Measurements from ENCODE around the gene HOXA13.

Gene HOXA13

DNA sequence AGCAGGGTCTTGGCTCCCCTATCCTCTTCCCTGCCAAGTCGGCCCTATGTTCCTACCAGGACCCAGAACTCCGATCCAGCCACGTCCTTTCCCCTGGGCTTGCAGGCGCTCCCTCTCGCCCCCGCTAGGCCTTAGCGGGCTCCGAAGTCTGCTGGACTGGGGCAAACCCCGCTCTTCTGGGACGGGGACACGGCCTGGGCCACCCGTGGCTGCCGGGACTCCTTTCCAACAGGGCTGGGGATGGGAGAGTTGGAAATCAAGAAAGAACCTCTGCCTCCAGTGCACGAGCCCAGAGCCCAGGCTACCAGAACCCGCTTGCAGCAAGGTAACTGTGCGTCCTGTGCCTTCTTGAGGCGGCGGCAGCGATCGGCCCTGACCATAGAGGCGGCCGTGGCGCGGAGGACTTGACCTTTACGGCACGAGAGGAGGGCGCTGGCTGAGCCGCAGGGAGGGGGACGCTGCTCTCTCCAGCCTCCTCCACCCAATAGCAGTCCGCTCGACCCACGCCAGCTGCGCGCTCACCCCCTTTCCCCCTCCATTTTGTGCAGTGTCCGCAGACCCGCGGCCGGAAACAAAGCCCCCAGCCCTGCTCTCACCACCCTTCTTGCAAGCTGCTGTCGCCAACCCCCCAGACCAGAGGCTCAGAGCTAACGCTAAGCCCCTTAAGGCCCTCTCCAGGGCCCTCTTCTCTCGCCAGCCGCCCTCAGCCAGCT is 7.9 kb downstream of the HOXA13 start:
- DNase-seq = no peak

DNA sequence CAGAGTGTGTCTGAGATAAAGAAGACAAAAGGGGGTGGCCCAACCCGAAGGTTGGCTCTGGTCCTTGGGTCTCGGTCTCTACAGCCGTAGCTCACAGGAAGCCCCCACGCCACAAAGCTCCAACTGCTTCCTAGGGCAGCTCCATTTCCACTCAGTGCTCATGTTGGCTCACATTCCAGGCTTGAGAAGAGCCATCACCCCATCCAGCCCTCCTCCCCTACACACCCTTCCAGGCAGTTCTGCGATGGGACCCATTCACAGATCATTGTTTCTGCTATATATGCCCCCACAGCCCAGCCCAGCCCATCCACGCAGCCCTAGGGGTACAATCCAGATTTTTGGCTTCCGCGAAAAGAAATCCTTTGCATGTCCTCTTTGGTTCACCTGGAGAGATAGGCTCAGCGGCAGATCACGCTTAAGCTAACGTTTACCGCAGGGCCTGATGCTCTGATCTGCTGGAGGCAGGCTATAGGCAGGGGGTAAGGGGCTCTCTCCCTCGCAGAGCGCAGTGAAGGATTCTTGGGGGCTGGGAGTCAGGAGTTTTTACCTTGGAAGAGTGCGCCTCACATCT is 8.6 kb downstream of the HOXA13 start:
- no peak for DNase-seq

GRCh38 chr7:27189997-27190748 is 9.7 kb downstream of the HOXA13 start:
- no peak for DNase-seq

DNA sequence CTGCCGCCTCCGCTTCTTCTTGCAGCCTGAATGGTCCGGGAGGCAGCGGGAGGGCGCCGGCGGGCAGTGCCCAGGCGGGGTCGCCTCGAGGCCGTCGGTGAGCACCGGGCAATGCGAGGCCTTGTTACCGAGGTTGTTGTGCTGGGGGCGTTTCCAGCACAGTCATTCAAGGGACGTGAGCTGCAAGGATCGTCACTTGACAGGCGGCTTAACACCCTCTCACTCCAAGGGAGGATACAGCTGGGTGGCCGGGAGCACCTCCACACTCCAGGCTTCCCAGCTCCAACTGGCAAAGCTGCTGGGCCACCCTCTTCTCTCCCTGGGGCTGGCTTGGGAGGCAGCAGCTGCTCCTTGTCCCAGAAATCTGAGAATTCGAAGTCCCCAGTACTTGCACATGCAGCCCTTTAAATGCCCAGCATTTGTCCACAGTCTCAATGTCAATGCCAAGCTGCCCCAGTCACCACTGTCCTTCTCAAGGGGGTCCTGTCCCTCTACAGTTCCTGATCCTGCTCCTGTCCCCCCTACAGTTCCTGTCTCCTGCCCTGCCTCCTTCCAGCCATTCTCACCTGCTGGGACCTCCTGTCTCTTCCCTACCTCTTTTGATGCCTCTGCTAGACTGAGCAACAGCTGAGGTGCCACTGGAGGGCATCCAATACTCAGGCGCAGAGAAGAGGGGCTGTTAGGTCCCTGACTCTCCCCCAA is 10.4 kb downstream of the HOXA13 start:
- no peak for DNase-seq

GRCh38 chr7:27188386-27189294 is 11.3 kb downstream of the HOXA13 start:
- DNase-seq = no peak

- no peak for DNase-seq
Observed at GRCh38 chr7:27187475-27188385, 12.2 kb downstream of the HOXA13 start.

DNA sequence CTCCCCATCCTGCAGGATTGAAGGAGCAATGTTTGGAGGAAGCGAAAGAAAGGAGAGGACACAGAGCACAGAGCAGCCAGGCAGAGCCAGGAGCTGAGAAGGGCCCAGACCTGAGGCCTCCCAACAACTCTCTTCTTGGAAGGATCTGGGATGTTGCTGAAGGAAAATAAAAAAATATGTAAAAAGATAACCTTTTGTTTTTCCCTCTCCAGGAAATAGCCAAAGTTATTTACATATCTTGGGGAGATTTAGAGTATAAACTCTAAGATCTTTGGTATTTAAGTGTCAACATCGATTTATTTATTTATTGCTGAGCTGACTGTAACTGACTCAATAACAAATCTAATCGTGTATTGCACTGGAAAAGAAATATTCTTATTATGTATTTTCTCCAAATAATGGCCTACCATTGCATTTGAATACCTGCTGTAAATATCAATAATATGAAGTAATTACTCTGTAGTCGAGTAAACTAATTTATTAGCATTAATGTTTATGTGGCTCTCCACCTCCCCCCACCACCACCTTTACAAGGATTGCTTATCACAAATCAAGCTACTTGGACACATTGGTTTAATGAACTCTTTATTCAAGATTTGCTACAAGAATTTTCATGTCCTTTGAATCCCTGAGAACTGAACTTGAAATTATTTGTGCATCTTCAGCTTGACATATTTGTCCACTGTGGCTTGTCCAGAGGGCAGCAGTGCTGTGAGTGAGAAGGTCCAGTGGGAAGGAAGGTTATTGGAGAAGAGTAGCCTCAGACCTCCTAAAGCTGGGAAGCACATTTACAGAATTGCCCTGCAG is 13.0 kb downstream of the HOXA13 start:
- no peak for DNase-seq

GRCh38 chr7:27185854-27186667 is 13.8 kb downstream of the HOXA13 start:
- no peak for DNase-seq

GRCh38 chr7:27185013-27185853 is 14.7 kb downstream of the HOXA13 start, which contains the start of gene HOXA11:
TSS of gene HOXA11 (minus strand) at chr7:27185232. CDS start at chr7:27185144, 88 bp downstream.
- peak; percentile 57 to 63 for DNase-seq

DNA sequence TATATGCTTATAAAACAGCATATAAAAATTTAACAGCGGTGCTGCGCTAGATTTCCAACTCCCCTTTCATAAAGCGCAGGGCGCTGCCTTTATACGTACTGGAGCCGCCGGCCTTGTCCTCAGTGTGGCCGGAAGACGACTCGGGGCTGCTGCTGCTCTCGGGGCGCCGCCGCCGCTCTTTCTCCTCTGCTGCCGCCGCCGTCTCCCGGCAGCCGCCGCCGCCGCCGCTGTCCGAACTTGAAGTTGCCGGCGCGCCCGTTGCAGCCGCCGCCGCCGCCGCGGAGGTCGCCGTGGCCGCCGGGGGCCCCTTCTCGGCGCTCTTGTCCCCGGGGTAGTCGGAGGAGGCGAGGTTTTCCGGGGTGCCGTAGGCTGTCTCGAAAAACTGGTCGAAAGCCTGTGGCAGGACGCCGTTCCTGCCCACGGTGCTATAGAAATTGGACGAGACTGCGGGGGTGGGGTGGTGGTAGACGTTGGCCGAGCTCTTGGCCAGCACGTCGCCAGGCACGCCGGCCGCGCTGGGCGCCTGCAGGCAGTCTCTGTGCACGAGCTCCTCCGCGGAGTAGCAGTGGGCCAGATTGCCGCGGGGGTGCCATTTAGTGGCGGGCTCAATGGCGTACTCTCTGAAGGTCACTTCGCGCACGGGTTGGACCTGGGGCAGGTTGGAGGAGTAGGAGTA is 15.4 kb downstream of the HOXA13 start:
- peak; percentile 47 to 62 for DNase-seq

DNA sequence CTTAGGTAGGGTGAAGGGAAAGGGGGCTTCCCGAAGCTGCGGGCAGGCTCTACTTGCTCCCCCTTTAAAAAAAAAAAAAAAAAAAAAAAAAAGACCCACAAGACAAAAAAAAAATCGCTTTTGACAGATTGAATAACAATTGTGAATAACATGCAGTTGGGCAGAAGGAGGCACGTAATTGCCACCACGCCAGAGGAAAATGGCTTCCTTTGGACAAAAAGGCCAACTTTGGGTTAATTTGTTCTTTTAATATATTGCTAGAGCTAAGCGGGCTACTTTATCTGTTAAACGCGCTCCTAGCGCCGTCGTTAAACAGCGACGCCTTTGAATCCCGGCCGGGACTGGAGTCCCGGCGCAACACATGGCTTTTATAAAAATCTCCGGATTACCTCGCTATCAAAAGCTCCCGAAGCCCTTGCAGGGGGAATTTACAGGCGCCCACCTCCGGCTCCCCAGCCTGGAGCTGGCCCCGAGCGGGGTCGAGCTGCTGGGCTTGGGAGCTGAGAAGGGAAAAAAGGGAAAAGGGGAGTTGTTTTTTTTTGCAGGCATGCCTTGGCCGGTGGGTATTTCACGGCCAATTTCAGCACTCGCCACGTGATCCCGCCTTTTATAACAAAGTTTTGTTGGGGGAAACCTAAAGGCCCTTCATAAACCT is 16.1 kb downstream of the HOXA13 start:
- DNase-seq = peak in 1 of 2 experiments; percentile 51

GRCh38 chr7:27182861-27183681 is 16.8 kb downstream of the HOXA13 start:
- peak; percentile 37 to 57 for DNase-seq

DNA sequence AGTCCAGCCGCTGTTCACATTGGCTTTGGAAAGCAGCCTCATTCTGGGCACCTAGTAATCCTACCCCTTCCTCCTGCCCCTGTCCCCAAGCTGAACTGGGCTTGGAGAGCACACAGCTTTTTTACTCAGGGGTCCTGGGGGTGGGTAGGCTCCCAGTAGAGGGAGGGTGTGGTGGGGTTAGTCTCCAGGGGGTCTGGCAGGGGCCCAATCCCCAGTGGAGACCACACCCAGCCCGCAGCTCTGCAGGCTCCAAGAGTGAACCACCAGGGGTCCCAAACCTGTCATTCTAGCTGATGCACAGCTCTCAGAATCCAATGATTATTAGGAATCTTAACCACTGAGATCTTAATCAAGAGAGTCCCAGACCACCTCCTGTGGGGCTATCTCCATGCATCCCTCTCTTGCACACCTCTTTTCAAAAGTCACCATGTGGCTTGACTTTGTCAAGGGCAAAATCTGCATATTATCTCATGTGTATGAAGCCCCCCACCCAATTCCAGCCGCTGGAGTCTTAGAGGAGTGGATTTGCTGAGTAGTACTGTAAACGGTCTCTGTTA is 17.5 kb downstream of the HOXA13 start:
- DNase-seq = no peak

GRCh38 chr7:27181795-27182275 is 18.1 kb downstream of the HOXA13 start:
- DNase-seq = no peak
